Right forelimb (tissue), 1 donor: ENCODE measurements around the gene DCHS1.
A peak's percentile ranks its signal among the peaks of the same experiment; 100 is the strongest.

Source experiments
- DNase-seq: peaks from one replicate; pipeline ENCODE4 v3.0.0-alpha.2; 2018

Gene DCHS1

DNA sequence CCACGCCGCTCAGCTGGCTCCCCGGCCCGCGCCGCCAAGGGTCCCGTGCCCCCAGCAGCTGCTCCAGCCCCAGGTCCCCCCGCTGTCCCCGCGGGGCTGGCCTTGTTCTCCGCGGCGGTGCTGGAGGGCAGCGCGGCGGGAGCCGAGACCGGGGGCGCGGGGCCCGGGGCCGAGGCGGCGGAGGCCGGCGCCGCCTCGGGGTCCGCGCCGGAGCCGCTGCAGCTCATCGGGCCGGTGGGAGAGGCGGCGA is 43.7 kb downstream of the DCHS1 start:
- DNase-seq = no peak

GRCh38 chr11:6611092-6611962 is 44.3 kb downstream of the DCHS1 start:
- peak; percentile 37 for DNase-seq

DNA sequence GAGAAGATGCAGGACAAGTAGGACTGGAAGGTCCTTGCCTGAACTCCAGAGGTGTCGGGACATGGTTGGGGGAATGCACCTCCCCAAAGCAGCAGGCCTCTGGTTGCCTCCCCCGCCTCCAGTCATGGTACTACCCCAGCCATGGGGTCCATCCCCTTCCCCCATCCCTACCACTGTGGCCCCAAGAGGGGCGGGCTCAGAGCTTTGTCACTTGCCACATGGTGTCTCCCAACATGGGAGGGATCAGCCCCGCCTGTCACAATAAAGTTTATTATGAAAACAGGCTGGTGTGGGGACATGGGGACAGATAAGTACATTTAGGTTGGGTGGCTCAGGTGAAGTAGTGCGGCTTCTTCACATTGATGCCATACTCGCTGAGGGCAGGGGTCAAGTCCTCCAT is 45.0 kb downstream of the DCHS1 start:
- peak; percentile 41 for DNase-seq

DNA sequence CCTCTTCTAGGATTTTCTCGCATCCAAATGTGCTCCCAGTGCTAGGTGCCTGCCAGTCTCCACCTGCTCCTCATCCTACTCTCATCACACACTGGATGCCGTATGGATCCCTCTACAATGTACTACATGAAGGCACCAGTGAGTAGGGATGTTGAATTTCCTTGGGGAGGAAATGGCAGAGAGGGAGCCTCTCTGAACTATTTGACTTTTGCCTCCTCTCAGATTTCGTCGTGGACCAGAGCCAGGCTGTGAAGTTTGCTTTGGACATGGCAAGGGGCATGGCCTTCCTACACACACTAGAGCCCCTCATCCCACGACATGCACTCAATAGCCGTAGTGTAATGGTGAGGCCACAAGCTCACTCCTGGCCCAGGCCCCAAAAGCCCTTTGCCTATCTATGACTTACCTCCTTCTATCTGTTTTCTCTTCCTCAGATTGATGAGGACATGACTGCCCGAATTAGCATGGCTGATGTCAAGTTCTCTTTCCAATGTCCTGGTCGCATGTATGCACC is 46.0 kb downstream of the DCHS1 start:
- DNase-seq = peak; percentile 15

- peak; percentile 35 for DNase-seq
Measured at GRCh38 chr11:6608726-6609501, 46.7 kb downstream of the DCHS1 start.

GRCh38 chr11:6608011-6608410 is 47.6 kb downstream of the DCHS1 start:
- DNase-seq = no peak

DNA sequence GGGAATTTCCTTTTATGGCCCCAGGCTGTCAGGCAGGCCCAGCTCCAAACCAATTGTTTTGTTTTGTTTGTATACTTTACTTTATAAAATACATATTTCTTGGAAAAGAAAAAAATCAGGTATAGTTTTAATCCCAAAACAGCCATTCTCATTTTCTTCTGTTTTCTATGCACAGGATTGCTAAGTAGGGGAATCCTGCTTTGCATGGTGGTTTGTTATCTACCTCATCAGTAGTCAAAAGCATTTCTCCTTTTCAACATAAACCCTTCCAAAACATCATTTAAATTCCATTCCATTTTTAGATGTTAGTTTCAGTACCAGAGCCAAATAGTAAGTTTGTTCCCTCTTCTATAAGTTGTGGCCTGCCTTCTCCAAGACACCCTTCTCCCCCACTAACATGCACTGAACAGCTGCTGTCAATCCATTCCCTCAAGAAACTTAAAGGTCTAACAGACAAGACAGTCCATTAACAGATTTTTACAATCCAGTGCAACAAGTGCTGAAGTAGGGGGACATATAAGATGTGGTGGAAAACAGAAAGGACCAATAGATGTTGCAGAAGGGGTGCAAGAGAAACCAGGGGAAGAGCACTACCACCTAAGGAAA is 48.3 kb downstream of the DCHS1 start:
- DNase-seq = peak; percentile 15

DNA sequence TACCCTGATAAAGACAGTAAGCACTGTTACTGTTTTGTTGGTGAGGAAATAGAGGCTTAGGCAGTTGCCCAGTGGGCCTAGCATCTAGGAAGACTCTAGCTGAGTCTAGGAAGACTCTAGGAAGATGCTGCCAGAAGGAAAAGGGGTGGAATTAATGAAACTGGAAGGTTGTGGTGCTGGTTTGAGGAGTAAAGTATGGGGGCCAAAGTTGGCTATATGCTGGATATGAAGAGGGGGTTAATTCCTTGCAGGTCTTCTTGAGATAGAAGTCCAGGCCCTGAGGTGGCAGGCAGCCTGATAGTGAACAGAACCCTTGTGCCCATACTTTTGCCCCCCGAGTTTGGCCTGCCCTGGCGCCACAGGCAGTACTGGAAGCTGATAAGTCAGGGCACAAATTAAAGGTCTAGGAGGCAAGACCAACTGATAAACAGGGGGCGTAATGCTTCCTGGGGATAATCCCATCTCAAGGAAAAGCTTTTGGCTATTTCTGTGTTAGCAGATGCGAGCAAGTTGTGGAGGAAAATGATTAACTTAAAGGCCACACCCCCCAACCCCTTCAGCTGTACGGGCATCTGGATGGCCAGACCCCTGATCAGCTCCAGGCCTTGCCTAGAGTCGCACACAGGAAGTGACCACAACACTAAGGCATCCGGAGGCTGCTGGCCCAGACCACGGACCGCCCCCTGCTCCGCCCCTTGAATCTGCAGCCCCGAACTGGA is 49.0 kb downstream of the DCHS1 start:
- peak; percentile 91 for DNase-seq

DNA sequence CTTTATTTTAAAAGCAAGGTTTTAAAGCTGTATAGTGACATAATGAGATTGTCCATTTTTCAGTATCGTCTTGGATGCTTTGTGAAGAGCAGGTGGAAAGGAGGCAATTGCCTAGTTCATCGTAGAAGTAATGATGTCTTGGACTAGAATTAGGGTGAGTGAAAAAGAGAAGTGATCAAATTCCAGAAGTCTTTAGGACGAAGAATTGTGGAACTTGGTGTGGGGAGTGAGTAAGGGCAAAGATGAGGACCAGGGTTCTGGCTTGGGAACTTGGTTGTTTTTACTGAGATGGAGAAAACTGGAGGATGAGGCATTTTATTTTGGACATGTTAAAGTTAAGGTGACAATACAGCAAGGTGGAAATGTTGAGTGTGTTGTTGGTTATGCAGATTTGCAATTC is 50.8 kb downstream of the DCHS1 start:
- DNase-seq = no peak

- peak; percentile 74 for DNase-seq
Measured at GRCh38 chr11:6604081-6604626, 51.5 kb downstream of the DCHS1 start.

DNA sequence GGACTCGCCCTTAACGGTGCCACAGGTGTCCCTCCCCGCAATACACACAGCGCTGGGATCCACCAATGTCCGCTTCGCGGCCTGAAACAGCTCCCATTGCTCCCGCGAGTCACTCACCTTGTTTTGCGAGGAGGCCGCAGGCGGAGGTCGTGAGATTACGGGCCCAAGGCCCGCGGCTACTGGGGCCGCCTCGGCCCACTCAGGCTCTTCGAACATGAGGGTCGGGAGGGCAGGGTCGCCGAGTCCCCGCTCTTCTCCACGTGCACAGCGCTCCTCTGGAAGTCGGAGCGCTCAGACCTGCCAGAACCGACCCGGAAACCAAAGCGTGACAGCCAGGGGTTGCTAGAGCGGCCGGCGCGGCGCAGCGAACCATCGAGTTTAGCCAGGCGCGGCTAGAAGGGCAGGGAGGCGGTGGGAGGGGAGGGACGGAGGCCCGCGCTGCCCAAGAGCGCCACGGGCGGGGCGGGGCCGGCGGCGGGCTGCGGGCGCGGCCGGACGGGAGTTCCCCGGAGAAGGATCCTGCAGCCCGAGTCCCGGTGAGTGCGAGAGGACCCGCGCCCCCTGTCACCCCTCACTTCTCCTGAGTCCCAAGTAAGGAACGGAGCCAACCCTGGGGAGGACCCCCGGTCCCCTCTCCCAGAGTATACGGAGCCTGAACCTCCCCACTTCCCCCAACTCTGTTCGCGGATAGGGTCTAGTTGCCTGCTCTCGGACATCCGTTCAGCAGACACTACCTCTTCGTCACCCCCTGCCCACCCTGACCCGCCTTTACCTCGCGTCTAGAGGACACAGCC is 52.1 kb downstream of the DCHS1 start, which contains the start of the genes ILK and RRP8:
TSS of gene ILK (plus strand) at position 488 of the 794 bp plus-strand sequence. CDS start 498 bp downstream, outside the sequence.
TSS of gene RRP8 (minus strand) at position 330 of the 794 bp plus-strand sequence. CDS start at position 216, 114 bp downstream.
- DNase-seq = peak; percentile 93

- DNase-seq = peak; percentile 18
Measured at GRCh38 chr11:6602096-6602940, 53.3 kb downstream of the DCHS1 start.

DNA sequence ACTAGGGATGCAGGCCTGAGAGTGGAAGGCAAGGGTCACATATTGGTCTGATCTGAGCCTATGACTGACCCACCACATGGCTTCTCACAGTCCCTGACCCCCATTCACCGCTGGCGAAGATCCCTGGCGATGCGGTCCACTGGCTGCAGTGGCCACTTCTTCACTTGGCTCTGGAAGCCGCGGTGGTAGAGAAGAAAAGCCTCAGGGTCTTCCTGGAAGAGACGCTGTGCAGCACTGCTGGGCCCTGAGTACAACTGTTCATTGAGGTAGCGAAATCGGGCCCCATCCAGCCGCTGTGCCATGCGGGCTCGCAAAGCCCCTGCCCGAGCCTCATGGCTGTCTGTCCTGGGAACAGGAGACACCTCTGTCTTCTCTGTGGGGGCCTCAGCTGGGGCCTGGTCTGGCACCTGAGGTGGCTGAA is 54.6 kb downstream of the DCHS1 start:
- peak; percentile 9 for DNase-seq

DNA sequence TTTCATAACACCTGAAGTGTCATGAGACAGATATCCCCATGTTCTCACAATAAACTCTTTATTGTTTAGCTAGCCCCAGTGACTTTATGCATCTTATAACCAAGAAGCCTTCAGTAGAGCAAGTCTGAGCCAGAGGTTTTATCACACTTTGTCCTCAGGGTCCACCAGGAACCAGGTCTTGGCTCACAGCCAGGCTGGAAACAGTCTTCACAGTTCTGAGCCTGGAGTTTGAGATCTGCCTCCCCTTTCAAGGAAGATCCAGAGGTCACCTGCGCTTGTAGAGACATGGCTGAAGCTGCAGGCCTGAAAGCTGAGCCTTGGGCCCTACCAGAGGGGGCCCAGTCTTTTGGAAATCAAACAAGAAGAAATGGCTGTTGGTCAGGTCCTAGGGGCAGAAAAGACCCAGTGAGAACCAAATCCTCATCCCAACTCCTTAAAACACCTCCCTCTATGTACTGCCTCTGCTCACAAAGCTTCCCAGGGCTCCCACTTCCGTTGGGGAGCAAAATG is 55.7 kb downstream of the DCHS1 start:
- peak; percentile 11 for DNase-seq

DNA sequence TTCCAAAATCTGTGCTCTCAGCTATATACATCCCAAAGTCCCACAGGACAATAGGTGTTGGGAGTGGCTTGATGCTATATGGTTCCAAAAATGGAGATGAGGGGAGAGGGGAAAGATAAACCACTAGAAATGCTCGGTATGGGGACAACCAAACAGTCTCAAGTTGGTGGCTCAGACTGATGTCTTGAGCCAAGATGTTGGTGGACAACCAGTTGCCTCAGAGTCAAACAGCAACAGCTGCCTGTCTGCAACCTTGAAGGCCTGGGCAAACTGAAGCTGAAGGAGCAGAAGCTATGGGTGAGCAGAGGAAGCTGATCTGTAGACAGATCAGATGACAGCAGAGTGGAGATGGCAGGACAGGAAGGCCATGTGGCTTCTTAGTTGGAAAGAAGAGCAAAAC is 56.2 kb downstream of the DCHS1 start:
- DNase-seq = no peak

- no peak for DNase-seq
Measured at GRCh38 chr11:6598555-6598954, 57.1 kb downstream of the DCHS1 start.

DNA sequence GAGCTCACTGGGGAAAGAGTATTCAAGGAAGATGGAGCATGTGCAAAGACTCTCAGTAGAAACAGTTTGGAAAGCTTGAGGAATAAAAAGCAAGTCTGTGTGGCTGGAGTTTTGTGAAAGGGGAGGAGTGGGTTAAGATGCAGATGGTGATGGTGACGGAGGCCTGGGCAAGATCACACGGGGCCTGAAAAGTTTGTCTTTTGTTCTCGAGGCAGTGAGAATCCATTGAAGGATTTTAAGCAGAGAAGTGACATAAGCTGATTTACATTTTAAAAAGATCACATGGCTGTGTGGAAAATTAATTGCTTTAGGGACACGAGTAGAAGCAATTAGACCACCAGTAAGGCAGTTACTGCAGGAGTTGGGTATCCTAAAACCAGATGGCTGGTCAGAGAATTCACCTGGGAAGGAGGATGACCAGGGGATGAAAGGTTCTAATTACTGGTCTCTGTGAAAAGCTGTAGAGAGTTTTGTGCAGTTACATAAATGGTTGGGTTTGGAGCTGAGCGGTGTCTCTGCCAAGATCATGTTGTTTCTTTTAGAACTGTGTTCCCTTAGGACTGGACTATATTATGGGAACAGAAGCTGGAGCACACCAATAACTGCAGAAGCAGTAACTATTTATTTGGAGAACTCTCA is 59.3 kb downstream of the DCHS1 start:
- DNase-seq = no peak

DNA sequence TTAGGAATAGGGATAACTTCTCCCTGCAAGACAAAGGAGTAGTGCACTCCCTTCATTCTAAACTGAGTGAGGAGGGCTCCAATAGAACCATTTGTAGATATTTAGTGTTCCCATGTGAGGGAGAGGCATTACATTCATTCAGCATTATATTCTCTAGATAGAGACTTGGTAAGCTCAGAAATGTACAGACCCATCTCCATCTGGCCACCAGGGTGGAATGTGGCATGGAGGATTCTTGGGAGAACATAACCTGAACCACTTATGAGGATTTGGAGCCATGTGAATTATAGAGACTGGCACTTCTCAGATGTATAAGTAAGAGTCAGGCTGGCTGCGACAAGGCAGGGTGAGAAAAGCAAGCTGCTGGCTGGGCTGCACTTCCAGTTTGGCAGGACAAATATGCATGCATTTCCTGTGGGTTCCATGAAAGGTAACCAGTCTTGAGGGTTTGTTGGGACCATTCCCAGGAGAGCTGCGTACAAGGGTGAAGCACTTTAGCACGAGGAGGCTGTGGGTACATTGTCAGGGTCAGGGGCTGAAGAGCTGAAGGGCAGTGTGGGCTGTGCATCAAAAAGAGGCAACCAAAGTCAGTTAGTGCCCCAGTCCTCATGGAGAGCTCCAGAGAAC is 61.4 kb downstream of the DCHS1 start:
- no peak for DNase-seq

- DNase-seq = no peak
Measured at GRCh38 chr11:6588018-6588417, 67.6 kb downstream of the DCHS1 start.
